Right atrium auricular region (tissue), 2 donors: ENCODE results near the gene ADTRP. TPM values are rescaled to one million over a fixed set of nuclear protein-coding genes. Genes with fewer than 3 reads are reported as not detected.
A peak's percentile ranks its signal among the peaks of the same experiment; 100 is the strongest.

Experiments
- DNase-seq: peaks from one replicate; pipeline ENCODE4 v3.0.0-alpha.2; 2019; ENCODE audit warnings: low spot score
- H3K27ac ChIP-seq, 2 donors: fragments of 200-600 bp; sonication (generic); 1 replicate in 1 of 2; 2 replicates in 1 of 2; pipeline ENCODE4 v1.5.1; 2016 to 2019
- H3K27me3 ChIP-seq, 2 donors: fragments of 200-600 bp; sonication (generic); one replicate each; pipeline versions ENCODE4 v1.5.1 to v1.6.0; 2017 to 2019
- H3K36me3 ChIP-seq: fragments of 200-600 bp; sonication (generic); one replicate; pipeline ENCODE4 v1.5.1; 2016
- H3K4me1 ChIP-seq, 2 donors: fragments of 200-600 bp; sonication (generic); one replicate each; pipeline versions ENCODE4 v1.5.1 to v1.6.0; 2017 to 2019
- H3K4me3 ChIP-seq, 2 donors: fragments of 200-600 bp; sonication (generic); 1 replicate in 1 of 2; 2 replicates in 1 of 2; pipeline ENCODE4 v1.5.1; 2017 to 2019; ENCODE audit warnings: mild to moderate bottlenecking in 1 of 2, moderate library complexity in 1 of 2
- H3K9me3 ChIP-seq, 2 donors: fragments of 200-600 bp; sonication (generic); one replicate each; pipeline ENCODE4 v1.5.1; 2019
- total RNA-seq, 2 donors: library from RNA; depleted of rRNA; stranded (reverse); fragments of >200 nt; gene quantifications; one replicate each; pipeline ENCODE4 v1.1.0, GENCODE V29; 2016
- TF ChIP-seq, protein P1 (sequence below), 2 donors: fragments of 200-600 bp; sonication (generic); IDR thresholded peaks; one replicate each; pipeline ENCODE4 v1.5.1; 2019; ENCODE audit warnings: antibody characterized with exemption in 2 of 2

The ADTRP gene
- total RNA-seq, 2 donors from 2014 or later: not detected

DNA sequence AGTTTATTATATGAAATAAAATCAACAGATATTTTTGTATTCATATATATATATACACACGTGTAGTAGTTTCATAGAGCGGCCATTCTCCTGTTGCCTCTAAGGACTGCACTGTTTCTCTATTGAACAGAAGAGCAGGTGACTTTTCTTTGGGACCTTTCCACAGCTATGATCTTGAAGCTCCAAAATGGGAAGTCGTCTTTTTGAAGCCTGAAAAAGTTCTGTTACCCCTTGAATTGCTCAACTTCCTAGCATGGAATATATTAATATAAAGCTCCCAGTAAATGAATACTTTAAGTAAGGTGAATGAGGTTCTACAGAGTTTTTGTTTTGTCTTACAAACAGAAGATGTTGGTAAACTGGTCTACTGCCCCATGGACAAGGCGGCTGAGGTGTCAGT is 42.2 kb upstream of the ADTRP start:
- Histone ChIP-seq H3K36me3 (no peaks in the 10 kb centered on the region), H3K9me3 (no peaks in the 10 kb centered on the region), H3K4me3 (no peak overlapping the region), H3K27me3 (no peaks in the 10 kb centered on the region), H3K27ac (no peak overlapping the region), H3K4me1 (no peaks in the 10 kb centered on the region)
- DNase-seq: no peak
- TF ChIP-seq, protein P1, sequence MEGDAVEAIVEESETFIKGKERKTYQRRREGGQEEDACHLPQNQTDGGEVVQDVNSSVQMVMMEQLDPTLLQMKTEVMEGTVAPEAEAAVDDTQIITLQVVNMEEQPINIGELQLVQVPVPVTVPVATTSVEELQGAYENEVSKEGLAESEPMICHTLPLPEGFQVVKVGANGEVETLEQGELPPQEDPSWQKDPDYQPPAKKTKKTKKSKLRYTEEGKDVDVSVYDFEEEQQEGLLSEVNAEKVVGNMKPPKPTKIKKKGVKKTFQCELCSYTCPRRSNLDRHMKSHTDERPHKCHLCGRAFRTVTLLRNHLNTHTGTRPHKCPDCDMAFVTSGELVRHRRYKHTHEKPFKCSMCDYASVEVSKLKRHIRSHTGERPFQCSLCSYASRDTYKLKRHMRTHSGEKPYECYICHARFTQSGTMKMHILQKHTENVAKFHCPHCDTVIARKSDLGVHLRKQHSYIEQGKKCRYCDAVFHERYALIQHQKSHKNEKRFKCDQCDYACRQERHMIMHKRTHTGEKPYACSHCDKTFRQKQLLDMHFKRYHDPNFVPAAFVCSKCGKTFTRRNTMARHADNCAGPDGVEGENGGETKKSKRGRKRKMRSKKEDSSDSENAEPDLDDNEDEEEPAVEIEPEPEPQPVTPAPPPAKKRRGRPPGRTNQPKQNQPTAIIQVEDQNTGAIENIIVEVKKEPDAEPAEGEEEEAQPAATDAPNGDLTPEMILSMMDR (IDR thresholded peaks at IDR 0.05): no peak

DNA sequence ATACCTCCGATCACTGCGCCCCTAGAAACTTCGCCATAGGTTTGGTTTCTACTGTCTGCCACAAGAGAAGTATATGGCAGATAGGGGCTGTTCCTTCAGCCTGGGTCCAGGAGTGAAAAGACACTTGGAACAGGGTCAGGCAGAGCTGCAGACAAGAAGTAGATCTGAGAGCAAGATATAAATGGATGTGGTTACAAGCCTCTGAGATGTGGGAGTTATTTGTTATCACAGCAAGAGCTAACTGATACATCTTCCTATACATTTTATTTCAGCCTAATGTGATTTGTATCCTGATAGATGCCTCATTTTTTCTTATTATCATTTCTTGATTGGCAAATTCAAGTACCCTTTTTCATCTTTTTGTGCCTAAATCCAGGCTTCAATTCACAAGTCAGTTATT is 40.9 kb upstream of the ADTRP start:
- TF ChIP-seq, protein P1 (IDR thresholded peaks at IDR 0.05): no peak
- H3K27ac ChIP-seq: no peak overlapping the region
- no peaks in the 10 kb centered on the region for H3K36me3 ChIP-seq
- no peaks in the 10 kb centered on the region for H3K4me1 ChIP-seq
- H3K4me3 ChIP-seq: no peak overlapping the region
- no peaks in the 10 kb centered on the region for H3K9me3 ChIP-seq
- no peaks in the 10 kb centered on the region for H3K27me3 ChIP-seq
- DNase-seq: no peak

DNA sequence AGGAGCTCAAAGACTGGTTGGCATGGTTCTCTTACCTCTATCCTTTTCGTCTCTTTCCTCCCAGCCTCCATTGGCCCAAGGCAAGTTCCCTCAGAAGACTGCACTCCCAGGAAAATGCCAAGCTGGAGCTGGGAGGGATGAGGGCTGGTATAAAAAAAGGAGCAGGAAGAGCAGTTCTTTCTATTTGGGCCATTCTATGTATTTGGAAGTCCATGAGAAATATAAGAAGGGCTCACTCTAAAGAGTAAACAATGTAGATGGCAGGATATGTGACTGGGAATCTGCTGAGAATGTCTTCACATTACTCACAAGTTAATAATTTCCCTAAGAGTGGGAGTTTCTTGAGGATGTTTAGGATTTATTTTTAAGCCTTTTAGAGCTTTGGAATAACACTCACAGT is 36.6 kb upstream of the ADTRP start:
- Histone ChIP-seq H3K9me3 (no peaks in the 10 kb centered on the region), H3K4me3 (no peak overlapping the region), H3K27me3 (no peaks in the 10 kb centered on the region), H3K36me3 (no peaks in the 10 kb centered on the region), H3K27ac (no peak overlapping the region), H3K4me1 (peaks cover 0 to 13% of the 10 kb centered on the region in 2 donors)
- TF ChIP-seq, protein P1 (IDR thresholded peaks at IDR 0.05): no peak
- DNase-seq: no peak

DNA sequence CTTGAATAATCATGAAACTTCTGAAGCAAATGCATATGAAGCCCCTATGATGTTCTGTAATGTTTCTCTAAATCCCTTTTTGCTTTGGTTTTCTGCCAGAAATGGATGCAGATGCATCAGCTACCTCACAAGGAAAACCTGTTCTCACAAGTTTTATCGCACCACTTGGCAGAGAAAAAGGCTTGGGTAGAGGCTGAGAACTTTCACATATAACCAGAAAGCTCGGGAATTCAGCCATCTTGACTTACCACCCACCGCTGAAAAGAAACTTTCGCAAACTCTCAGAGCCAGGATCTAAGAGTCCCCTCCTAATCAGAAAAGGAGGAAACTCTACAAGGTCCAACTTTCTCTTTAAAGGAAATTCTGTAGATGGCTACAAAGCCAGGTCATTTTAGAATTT is 36.2 kb upstream of the ADTRP start:
- Histone ChIP-seq H3K4me1 (peaks cover 0 to 17% of the 10 kb centered on the region in 2 donors), H3K27ac (no peak overlapping the region), H3K27me3 (no peaks in the 10 kb centered on the region), H3K9me3 (no peaks in the 10 kb centered on the region), H3K4me3 (no peak overlapping the region), H3K36me3 (no peaks in the 10 kb centered on the region)
- DNase-seq: no peak
- TF ChIP-seq, protein P1 (IDR thresholded peaks at IDR 0.05): no peak

DNA sequence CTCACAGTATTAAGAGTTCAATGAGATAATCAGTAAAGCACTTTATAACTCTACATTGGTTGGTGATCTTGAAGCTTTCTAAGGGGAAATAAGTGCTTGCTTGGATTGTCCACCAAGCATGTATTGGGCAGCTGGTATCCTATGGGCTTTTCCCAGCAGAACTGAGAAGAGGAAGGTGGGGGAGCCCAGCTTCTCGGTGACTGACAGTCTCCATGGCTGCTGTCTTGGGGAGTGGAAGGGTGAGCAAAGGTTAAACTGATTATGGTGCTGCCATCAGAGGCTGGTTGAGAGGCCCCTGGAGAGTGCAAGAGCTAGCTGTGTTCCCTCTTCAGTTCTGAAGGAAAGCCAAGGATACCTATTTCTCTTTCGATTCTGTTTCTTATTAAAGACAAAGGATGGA is 35.5 kb upstream of the ADTRP start:
- Histone ChIP-seq H3K9me3 (no peaks in the 10 kb centered on the region), H3K4me1 (peaks cover 0 to 22% of the 10 kb centered on the region in 2 donors), H3K27ac (no peak overlapping the region), H3K36me3 (no peaks in the 10 kb centered on the region), H3K4me3 (no peak overlapping the region), H3K27me3 (no peaks in the 10 kb centered on the region)
- no peak for DNase-seq
- TF ChIP-seq, protein P1 (IDR thresholded peaks at IDR 0.05): no peak

DNA sequence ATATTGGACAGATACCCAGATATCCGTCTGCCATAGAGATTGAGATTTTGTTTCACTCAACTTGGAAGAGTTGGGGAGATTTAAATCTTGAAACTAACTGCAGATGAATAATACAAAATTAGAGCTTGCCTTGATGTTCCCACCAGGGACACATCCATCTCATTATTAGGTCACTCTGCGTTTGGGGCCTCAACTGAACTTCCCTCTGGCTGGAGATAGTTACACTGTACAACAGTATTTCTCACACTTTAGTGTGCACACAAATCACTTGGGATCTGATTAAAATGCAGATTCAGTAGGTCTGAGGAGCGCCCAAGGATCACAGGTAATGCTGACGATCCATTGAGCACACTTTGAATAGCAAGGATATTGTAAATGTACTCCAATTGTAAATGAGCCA is 35.0 kb upstream of the ADTRP start:
- Histone ChIP-seq H3K27ac (peak overlapping the region in 1 of 2 donors; percentile 21), H3K36me3 (no peaks in the 10 kb centered on the region)

More for the DNA sequence above, 35.0 kb upstream of the ADTRP start:
- DNase-seq: no peak
- H3K4me1 ChIP-seq: peaks cover 0 to 22% of the 10 kb centered on the region in 2 donors
- TF ChIP-seq, protein P1 (IDR thresholded peaks at IDR 0.05): no peak
- no peaks in the 10 kb centered on the region for H3K9me3 ChIP-seq
- no peaks in the 10 kb centered on the region for H3K27me3 ChIP-seq
- no peak overlapping the region for H3K4me3 ChIP-seq
